LNCaP clone FGC (cell line): ENCODE results near the gene FOXN3.

Source experiments
- DNase-seq: peaks from one replicate; pipeline ENCODE4 v3.0.0-alpha.2; 2011; ENCODE audit warnings: low read depth
- H3K4me3 ChIP-seq: 2 replicates; pipeline ENCODE4 v1.5.1; 2011; ENCODE audit warnings: mild to moderate bottlenecking, low read depth, low read length, control low read depth
- CTCF ChIP-seq: IDR thresholded peaks from 2 replicates; pipeline ENCODE4 v1.5.1; 2012; ENCODE audit warnings: mild to moderate bottlenecking; ENCODE audit not compliant: control insufficient read depth, insufficient read depth; ENCODE audit errors: extremely low read depth

Gene FOXN3

DNA sequence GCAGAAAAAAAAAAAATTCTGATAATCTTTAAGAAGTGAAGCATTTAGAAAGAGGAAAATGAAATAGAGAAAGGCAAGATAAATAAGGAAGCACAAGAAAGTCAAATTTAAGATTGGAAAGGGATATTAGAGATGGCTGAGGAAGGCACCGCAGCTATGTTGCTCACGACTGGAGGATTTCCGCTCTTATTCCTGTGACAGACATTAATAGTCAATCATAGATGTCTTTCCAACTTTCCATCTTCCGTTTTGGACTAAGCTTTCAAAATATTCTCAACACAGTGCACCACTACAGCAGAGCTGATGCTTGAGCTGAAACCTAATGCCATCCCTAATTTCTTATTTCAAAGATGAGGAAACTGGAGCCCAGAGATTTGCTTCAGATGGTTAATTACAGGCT lies 290.6 kb downstream of the FOXN3 start:
- no peak for TF ChIP-seq CTCF
- no peak for DNase-seq
- H3K4me3 ChIP-seq, result no peak overlapping the region

DNA sequence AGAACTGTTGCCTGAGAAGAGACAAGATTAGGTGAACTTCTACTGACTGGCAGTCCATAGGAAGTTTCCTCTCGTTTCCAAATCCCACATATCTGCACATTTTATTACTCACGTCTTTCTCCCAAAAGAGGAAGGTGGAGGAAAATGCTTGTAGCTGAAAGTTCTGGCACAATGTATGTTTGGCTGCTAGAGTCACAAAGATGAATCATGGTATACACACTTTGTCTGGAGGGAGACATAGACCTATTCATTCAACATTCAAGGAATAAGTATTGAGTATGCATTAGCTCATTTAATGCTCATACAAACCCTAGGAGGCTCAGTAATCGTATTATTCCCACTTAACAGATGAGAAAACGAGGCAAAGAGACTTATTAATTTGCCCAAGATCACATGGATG lies 291.8 kb downstream of the FOXN3 start:
- no peak for DNase-seq
- no peak for TF ChIP-seq CTCF
- H3K4me3 ChIP-seq, result no peak overlapping the region

DNA sequence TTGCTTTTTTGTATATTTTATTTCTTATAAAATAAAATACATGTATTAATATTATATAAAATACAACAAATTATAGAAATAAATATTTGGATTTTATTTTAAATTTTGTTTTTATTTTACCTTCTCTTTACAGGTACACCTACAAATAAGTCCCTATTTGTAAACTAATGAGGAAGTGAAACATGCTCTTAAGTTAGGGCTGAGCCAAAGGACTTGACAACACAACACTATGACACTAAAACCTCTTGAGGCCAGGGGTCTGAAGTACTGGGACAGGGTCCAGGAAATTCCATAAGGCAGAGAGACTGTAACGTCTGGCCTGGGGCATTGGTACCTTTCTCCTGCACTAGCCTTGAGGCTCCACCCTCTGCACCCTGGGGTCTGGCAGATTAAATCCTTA lies 293.2 kb downstream of the FOXN3 start:
- H3K4me3 ChIP-seq, result no peak overlapping the region
- TF ChIP-seq CTCF, result no peak
- no peak for DNase-seq

DNA sequence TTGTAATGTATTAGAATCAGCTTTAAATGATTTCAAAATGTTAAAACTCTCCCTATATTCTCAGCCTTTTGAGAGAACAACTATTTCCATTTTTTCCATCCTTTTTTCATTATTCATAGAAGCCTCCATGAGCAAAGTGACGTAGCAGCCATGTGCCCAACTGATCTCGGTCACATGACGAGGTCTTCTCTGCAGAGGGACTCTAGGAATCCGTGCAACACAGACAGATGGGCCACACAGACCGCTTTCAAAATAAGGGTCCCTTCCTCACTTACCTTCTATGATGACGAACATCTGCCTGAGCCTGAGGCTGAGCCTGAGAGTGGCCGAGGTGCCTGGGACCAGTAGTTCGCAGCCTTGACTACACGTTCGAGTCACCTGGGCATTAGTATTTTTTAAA lies 293.8 kb downstream of the FOXN3 start:
- DNase-seq, result no peak
- no peak overlapping the region for H3K4me3 ChIP-seq
- TF ChIP-seq CTCF, result no peak

- H3K4me3 ChIP-seq, result no peak overlapping the region
- TF ChIP-seq CTCF, result no peak
- no peak for DNase-seq
Measured at GRCh38 chr14:89121968-89122620, 294.9 kb downstream of the FOXN3 start.

DNA sequence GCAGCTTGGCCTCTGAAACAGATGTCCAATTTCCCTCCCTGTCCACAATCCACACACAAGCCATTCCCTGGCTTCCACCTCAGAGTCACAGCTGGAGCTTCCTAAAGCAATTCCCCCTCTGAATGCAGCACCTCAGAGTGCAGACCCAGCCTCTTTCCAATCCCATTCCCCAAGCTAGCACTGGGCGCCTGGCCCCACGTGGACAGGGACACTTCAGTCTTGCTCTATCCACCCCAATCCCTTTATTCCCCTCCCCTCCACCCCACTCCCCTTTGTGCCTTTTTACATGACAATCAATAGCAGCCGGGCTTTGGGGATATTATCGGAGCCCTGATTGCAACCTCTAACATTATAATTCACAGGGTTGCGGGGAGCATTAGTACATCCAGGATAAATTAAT lies 300.0 kb downstream of the FOXN3 start:
- TF ChIP-seq CTCF, result no peak
- no peak overlapping the region for H3K4me3 ChIP-seq
- no peak for DNase-seq

- TF ChIP-seq CTCF, result no peak
- H3K4me3 ChIP-seq, result no peak overlapping the region
- no peak for DNase-seq
Measured at GRCh38 chr14:89114109-89114508, 302.9 kb downstream of the FOXN3 start.
